Measurements from ENCODE around the gene KASH5.

DNA sequence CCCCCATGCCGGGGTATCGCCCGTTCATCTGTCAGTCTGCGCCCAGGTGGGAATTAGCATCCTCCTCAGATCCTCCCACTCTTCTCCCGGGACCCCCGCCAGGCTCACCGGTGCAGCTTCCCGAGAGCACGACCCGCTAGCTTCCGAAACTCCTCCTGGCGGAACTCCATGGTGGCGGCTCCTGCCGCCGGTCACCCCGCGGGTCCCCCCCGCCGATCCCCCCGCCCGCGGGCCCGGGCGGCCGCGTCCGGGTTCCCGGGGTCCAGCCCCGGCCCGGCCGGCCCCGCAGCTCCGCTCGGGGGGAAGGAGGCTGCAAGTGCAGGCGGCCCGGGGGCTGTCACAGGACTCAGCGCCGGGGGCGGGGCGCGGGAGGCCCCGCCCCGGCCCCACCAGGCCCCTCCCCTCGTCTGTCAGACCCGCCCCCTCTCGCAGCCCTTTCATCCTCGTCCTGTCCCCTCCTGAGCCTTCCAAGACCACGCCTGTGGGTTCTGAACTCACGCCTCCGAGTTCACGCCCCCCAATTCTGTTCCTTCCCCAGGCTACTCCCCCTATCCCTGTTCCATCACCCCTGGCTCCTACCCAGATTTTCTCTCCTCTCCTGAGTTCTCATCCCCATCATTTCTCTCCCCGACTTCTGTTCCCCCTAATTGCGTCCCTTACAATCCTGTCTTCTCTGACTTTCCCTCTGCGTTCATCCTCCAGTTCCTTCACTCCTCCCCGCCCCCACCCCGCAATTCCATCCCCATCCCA lies 53.3 kb downstream of the KASH5 start, which contains the start of gene SLC17A7:
- TF ChIP-seq CTCF (IDR thresholded peaks at IDR 0.05) (no peak), POLR2A (IDR thresholded peaks at IDR 0.05) (no peak)
